Activated T-cell treated with anti-CD3 and anti-CD28 coated beads, Interleukin-2, amount 50 U/mL, for 24 hours (primary cell): ENCODE data around the gene FHL2.

Source experiments
- DNase-seq: peaks from one replicate; pipeline ENCODE4 v3.0.0-alpha.2; 2020
- H3K27ac Mint-ChIP-seq: 2 replicates; pipeline ENCODE4 v1.8.0; 2020; ENCODE audit warnings: mild to moderate bottlenecking, mixed read lengths
- H3K27me3 Mint-ChIP-seq: 2 replicates; pipeline ENCODE4 v1.8.0; 2020; ENCODE audit warnings: mixed read lengths
- H3K36me3 Mint-ChIP-seq: 2 replicates; pipeline ENCODE4 v1.8.0; 2020; ENCODE audit warnings: low read depth, mixed read lengths
- H3K4me1 Mint-ChIP-seq: 2 replicates; pipeline ENCODE4 v1.8.0; 2020; ENCODE audit warnings: low read depth, mixed read lengths
- H3K4me3 Mint-ChIP-seq: 2 replicates; pipeline ENCODE4 v1.8.0; 2020; ENCODE audit warnings: mild to moderate bottlenecking, moderate library complexity, mixed read lengths
- H3K9me3 Mint-ChIP-seq: 2 replicates; pipeline ENCODE4 v1.8.0; 2020; ENCODE audit warnings: mixed read lengths

FHL2 gene

GRCh38 chr2:105411720-105412407 lies 13.0 kb upstream of the FHL2 start:
- Mint-ChIP-seq H3K27me3 (peaks cover 39% of the 10 kb centered on the region), H3K4me3 (no peak overlapping the region)

GRCh38 chr2:105410554-105410953 lies 11.7 kb upstream of the FHL2 start:
- Mint-ChIP-seq H3K36me3 (no peaks in the 10 kb centered on the region), H3K27ac (no peak overlapping the region), H3K27me3 (peaks cover 36% of the 10 kb centered on the region), H3K4me3 (no peak overlapping the region), H3K9me3 (no peaks in the 10 kb centered on the region), H3K4me1 (peaks cover 3% of the 10 kb centered on the region)
- DNase-seq: no peak

More at GRCh38 chr2:105411720-105412407, 13.0 kb upstream of the FHL2 start:
- DNase-seq: no peak
- no peaks in the 10 kb centered on the region for H3K9me3 Mint-ChIP-seq
- peaks cover 5% of the 10 kb centered on the region for H3K4me1 Mint-ChIP-seq
- H3K36me3 Mint-ChIP-seq: no peaks in the 10 kb centered on the region
- no peak overlapping the region for H3K27ac Mint-ChIP-seq

- DNase-seq: no peak
- Mint-ChIP-seq H3K4me3 (no peak overlapping the region), H3K27ac (no peak overlapping the region), H3K9me3 (no peaks in the 10 kb centered on the region), H3K27me3 (peaks cover 32% of the 10 kb centered on the region), H3K36me3 (no peaks in the 10 kb centered on the region), H3K4me1 (peaks cover 3% of the 10 kb centered on the region)
These were observed 10.9 kb upstream of the FHL2 start for GRCh38 chr2:105409717-105410116.

GRCh38 chr2:105407946-105408743 lies 9.3 kb upstream of the FHL2 start:
- no peak overlapping the region for H3K4me3 Mint-ChIP-seq
- DNase-seq: no peak
- H3K9me3 Mint-ChIP-seq: no peaks in the 10 kb centered on the region
- peaks cover 2% of the 10 kb centered on the region for H3K4me1 Mint-ChIP-seq
- peaks cover 24% of the 10 kb centered on the region for H3K27me3 Mint-ChIP-seq
- no peaks in the 10 kb centered on the region for H3K36me3 Mint-ChIP-seq
- no peak overlapping the region for H3K27ac Mint-ChIP-seq

- Mint-ChIP-seq H3K27ac (no peak overlapping the region), H3K27me3 (peaks cover 8% of the 10 kb centered on the region), H3K4me1 (no peaks in the 10 kb centered on the region), H3K36me3 (no peaks in the 10 kb centered on the region), H3K4me3 (no peak overlapping the region), H3K9me3 (no peaks in the 10 kb centered on the region)
- no peak for DNase-seq
These were observed 7.4 kb upstream of the FHL2 start for GRCh38 chr2:105406221-105406620.

- Mint-ChIP-seq H3K4me3 (no peak overlapping the region), H3K27me3 (peaks cover 9% of the 10 kb centered on the region), H3K36me3 (no peaks in the 10 kb centered on the region), H3K27ac (no peak overlapping the region), H3K9me3 (no peaks in the 10 kb centered on the region), H3K4me1 (no peaks in the 10 kb centered on the region)
- no peak for DNase-seq
These were observed 6.4 kb upstream of the FHL2 start for GRCh38 chr2:105405291-105405690.

- Mint-ChIP-seq H3K27ac (no peak overlapping the region), H3K4me3 (no peak overlapping the region), H3K4me1 (no peaks in the 10 kb centered on the region), H3K9me3 (no peaks in the 10 kb centered on the region), H3K36me3 (no peaks in the 10 kb centered on the region), H3K27me3 (peaks cover 12% of the 10 kb centered on the region)
- no peak for DNase-seq
These were observed 5.9 kb upstream of the FHL2 start for GRCh38 chr2:105404736-105405135.

GRCh38 chr2:105403783-105404698 lies 5.2 kb upstream of the FHL2 start:
- H3K27ac Mint-ChIP-seq: no peak overlapping the region
- no peaks in the 10 kb centered on the region for H3K36me3 Mint-ChIP-seq
- peaks cover 16% of the 10 kb centered on the region for H3K27me3 Mint-ChIP-seq
- H3K9me3 Mint-ChIP-seq: no peaks in the 10 kb centered on the region
- no peaks in the 10 kb centered on the region for H3K4me1 Mint-ChIP-seq
- no peak for DNase-seq
- no peak overlapping the region for H3K4me3 Mint-ChIP-seq

- Mint-ChIP-seq H3K27me3 (peaks cover 18% of the 10 kb centered on the region), H3K4me3 (no peak overlapping the region), H3K36me3 (no peaks in the 10 kb centered on the region), H3K27ac (no peak overlapping the region), H3K9me3 (no peaks in the 10 kb centered on the region), H3K4me1 (peaks cover 2% of the 10 kb centered on the region)
- no peak for DNase-seq
These were observed 4.5 kb upstream of the FHL2 start for GRCh38 chr2:105403241-105403782.

- Mint-ChIP-seq H3K36me3 (no peaks in the 10 kb centered on the region), H3K27me3 (peaks cover 22% of the 10 kb centered on the region), H3K9me3 (no peaks in the 10 kb centered on the region), H3K27ac (no peak overlapping the region), H3K4me1 (peaks cover 6% of the 10 kb centered on the region), H3K4me3 (no peak overlapping the region)
- no peak for DNase-seq
These were observed 4.0 kb upstream of the FHL2 start for GRCh38 chr2:105402809-105403208.

- H3K27me3 Mint-ChIP-seq: peaks cover 28% of the 10 kb centered on the region
- no peak for DNase-seq
- H3K36me3 Mint-ChIP-seq: no peaks in the 10 kb centered on the region
- peaks cover 12% of the 10 kb centered on the region for H3K4me1 Mint-ChIP-seq
- H3K27ac Mint-ChIP-seq: no peak overlapping the region
- no peaks in the 10 kb centered on the region for H3K9me3 Mint-ChIP-seq
- H3K4me3 Mint-ChIP-seq: no peak overlapping the region
These were observed 3.0 kb upstream of the FHL2 start for GRCh38 chr2:105401867-105402266.

- Mint-ChIP-seq H3K4me1 (peaks cover 19% of the 10 kb centered on the region), H3K4me3 (no peak overlapping the region), H3K36me3 (no peaks in the 10 kb centered on the region), H3K27ac (no peak overlapping the region), H3K9me3 (no peaks in the 10 kb centered on the region), H3K27me3 (peaks cover 28% of the 10 kb centered on the region)
- DNase-seq: no peak
These were observed 1.3 kb upstream of the FHL2 start for GRCh38 chr2:105400138-105400540.

GRCh38 chr2:105399207-105399861 lies 483 bp upstream of the FHL2 start:
- Mint-ChIP-seq H3K9me3 (no peaks in the 10 kb centered on the region), H3K36me3 (no peaks in the 10 kb centered on the region), H3K27me3 (peaks cover 24% of the 10 kb centered on the region), H3K4me3 (peak overlapping the region; percentile 23), H3K4me1 (peaks cover 19% of the 10 kb centered on the region), H3K27ac (no peak overlapping the region)
- DNase-seq: no peak

GRCh38 chr2:105397953-105398335 lies 907 bp downstream of the FHL2 start:
- peak overlapping the region; percentile 70 for H3K27ac Mint-ChIP-seq
- H3K36me3 Mint-ChIP-seq: no peaks in the 10 kb centered on the region
- H3K27me3 Mint-ChIP-seq: peaks cover 24% of the 10 kb centered on the region
- H3K9me3 Mint-ChIP-seq: no peaks in the 10 kb centered on the region
- H3K4me3 Mint-ChIP-seq: peak overlapping the region; percentile 80
- no peak for DNase-seq
- peaks cover 19% of the 10 kb centered on the region for H3K4me1 Mint-ChIP-seq
